ENCODE measurements around the gene SAMD9. TPM values are rescaled to one million over a fixed set of nuclear protein-coding genes. Genes with fewer than 3 reads are reported as not detected.
A peak's percentile ranks its signal among the peaks of the same experiment; 100 is the strongest.

The SAMD9 gene
- total RNA-seq, 1 experiment from 2014 or later: 6.0 TPM

DNA sequence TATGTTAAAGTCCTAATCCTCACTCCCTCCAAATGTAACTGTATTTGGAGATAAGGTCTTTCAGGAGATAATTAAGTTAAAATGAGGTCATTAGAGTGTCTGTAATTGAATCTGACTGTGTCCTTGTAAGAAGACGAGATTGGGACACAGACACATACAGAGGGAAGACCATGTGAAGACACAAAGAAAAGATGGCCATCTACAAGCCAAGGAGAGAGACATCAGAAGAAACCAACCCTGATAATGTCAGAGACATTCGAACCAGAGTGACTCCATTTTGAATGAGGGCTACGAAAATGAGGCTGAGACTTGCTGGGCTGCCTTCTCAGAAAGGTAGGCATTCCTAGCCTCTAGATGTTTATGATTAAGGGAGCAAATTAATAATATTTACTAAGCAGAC lies 30.9 kb upstream of the SAMD9 start:
- in situ Hi-C loops (cut with HindIII; ENCODE audit: low pct_unique_long_range_greater_than_20kb, low sequenced_read_pairs): no loop called here

DNA sequence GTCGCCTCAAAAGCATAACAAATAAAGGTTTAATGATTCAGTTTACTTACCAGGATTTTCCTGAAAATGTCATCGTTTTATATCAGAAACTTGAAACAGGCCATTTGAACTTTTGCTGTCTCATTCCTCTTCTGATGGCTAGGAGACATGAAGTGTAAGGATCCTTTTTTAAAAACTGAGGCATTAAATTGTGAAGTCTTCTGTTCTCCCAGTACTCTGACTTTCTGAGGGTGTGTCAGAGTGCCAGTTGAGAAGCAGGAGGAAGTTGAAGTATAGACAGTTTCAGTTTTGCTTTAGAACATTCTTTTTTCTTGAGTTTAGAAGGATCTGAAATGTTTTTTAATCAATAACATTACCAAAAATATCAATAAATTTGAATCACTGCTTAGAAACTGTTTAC lies 30.4 kb upstream of the SAMD9 start, which contains the start of gene SAMD9L:
Gene SAMD9L (minus strand): TSS at position 242 of the 400 bp plus-strand sequence. CDS start 12,414 bp downstream, outside the sequence.
- intact Hi-C loops (cut with micrococcal nuclease; ENCODE audit: unreplicated experiment) (no loop called here), in situ Hi-C loops (cut with HindIII; ENCODE audit: low pct_unique_long_range_greater_than_20kb, low sequenced_read_pairs) (no loop called here)
- Histone ChIP-seq H3K36me3 (ENCODE audit: control insufficient read depth, insufficient read depth, low read length) (no peaks in the 10 kb centered on the region), H3K27me3 (ENCODE audit: control insufficient read depth, insufficient read depth, low read length) (no peaks in the 10 kb centered on the region), H3K9me3 (ENCODE audit: control insufficient read depth, insufficient read depth, low read depth, low read length) (no peaks in the 10 kb centered on the region), H3K4me1 (ENCODE audit: control insufficient read depth, insufficient read depth, low read length) (no peaks in the 10 kb centered on the region; the same call in 1 of the 2 replicates), H3K4me3 (ENCODE audit: low read depth in 2 of 2, low read length in 2 of 2) (peak within 1 kb of the TSS; percentile 17 to 34; a peak in 3 of 4 replicates), H3K27ac (ENCODE audit: low read length) (no peak within 1 kb of the TSS; the same call in 1 of the 2 replicates)
- ChIA-PET CTCF (no interaction called here), POLR2A (no interaction called here)
- DNase-seq (ENCODE audit: low read depth, low spot score) (no peak), ATAC-seq (no peak)
- no TSS peak for BruUV-seq (replicated peaks)
- TF ChIP-seq REST (IDR thresholded peaks at IDR 0.05; ENCODE audit: insufficient read depth in 1 of 2, low read depth in 2 of 2, low read length in 1 of 2) (no peak), SIN3A (IDR thresholded peaks at IDR 0.05; ENCODE audit: borderline replicate concordance, insufficient read depth, low read depth, low read length) (no peak), TCF7L2 (IDR thresholded peaks at IDR 0.05; ENCODE audit: low read depth, low read length) (no peak), POLR2AphosphoS5 (IDR thresholded peaks at IDR 0.05; ENCODE audit: low read depth, low read length) (no peak)
- TF ChIP-seq, protein P1, sequence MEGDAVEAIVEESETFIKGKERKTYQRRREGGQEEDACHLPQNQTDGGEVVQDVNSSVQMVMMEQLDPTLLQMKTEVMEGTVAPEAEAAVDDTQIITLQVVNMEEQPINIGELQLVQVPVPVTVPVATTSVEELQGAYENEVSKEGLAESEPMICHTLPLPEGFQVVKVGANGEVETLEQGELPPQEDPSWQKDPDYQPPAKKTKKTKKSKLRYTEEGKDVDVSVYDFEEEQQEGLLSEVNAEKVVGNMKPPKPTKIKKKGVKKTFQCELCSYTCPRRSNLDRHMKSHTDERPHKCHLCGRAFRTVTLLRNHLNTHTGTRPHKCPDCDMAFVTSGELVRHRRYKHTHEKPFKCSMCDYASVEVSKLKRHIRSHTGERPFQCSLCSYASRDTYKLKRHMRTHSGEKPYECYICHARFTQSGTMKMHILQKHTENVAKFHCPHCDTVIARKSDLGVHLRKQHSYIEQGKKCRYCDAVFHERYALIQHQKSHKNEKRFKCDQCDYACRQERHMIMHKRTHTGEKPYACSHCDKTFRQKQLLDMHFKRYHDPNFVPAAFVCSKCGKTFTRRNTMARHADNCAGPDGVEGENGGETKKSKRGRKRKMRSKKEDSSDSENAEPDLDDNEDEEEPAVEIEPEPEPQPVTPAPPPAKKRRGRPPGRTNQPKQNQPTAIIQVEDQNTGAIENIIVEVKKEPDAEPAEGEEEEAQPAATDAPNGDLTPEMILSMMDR (IDR thresholded peaks at IDR 0.05): no peak

More for the DNA sequence above, 30.9 kb upstream of the SAMD9 start:
- ChIA-PET POLR2A (no interaction called here), CTCF (no interaction called here)
- DNase-seq (ENCODE audit: low read depth, low spot score) (no peak), ATAC-seq (no peak)
- no TSS peak for BruUV-seq (replicated peaks)
- Histone ChIP-seq H3K9me3 (ENCODE audit: control insufficient read depth, insufficient read depth, low read depth, low read length) (no peaks in the 10 kb centered on the region), H3K27ac (ENCODE audit: low read length) (no peak overlapping the region), H3K36me3 (ENCODE audit: control insufficient read depth, insufficient read depth, low read length) (no peaks in the 10 kb centered on the region), H3K27me3 (ENCODE audit: control insufficient read depth, insufficient read depth, low read length) (no peaks in the 10 kb centered on the region), H3K4me3 (ENCODE audit: low read depth in 2 of 2, low read length in 2 of 2) (no peak overlapping the region), H3K4me1 (ENCODE audit: control insufficient read depth, insufficient read depth, low read length) (no peaks in the 10 kb centered on the region; the same call in 1 of the 2 replicates)
- no peak for TF ChIP-seq POLR2AphosphoS5 (IDR thresholded peaks at IDR 0.05; ENCODE audit: low read depth, low read length)
- TF ChIP-seq, protein P1 (IDR thresholded peaks at IDR 0.05): no peak
- TF ChIP-seq TCF7L2 (IDR thresholded peaks at IDR 0.05; ENCODE audit: low read depth, low read length): no peak
- intact Hi-C loops (cut with micrococcal nuclease; ENCODE audit: unreplicated experiment): no loop called here

All from Panc1 (cell line).